Measurements from ENCODE around the gene PRIMPOL.
"Not testable (repeated sequence)": the region's sequence is repeated elsewhere in the genome, so short reads cannot be mapped to it uniquely, and the experiment has no call there.

- not testable (repeated sequence) for TF ChIP-seq CTCF (IDR thresholded peaks at IDR 0.05; ENCODE audit: low read depth, low read length, poor library complexity, severe bottlenecking); EZH2phosphoT487 (IDR thresholded peaks at IDR 0.05; ENCODE audit: borderline replicate concordance, low read length)
These were observed 46.7 kb upstream of the PRIMPOL start for GRCh38 chr4:184602857-184603256.

Data from DOHH2 (cell line).